Measurements from ENCODE around the gene CHCHD3.

- TF ChIP-seq POLR2AphosphoS5 (IDR thresholded peaks at IDR 0.05) (no peak), CTCF (IDR thresholded peaks at IDR 0.05) (no peak), POLR2A (IDR thresholded peaks at IDR 0.05) (no peak)
Observed at GRCh38 chr7:132750096-132750495, 331.8 kb downstream of the CHCHD3 start.

Data from breast epithelium (tissue), 3 donors.